Gastroesophageal sphincter (tissue), 4 donors: ENCODE data around the gene ATP12A. TPM values are rescaled to one million over a fixed set of nuclear protein-coding genes. Genes with fewer than 3 reads are reported as not detected.

Source experiments
- ATAC-seq: fragments of 150-250 bp; one replicate; pipeline ENCODE4 v1.9.1; 2016; ENCODE audit warnings: mild to moderate bottlenecking, moderate library complexity
- H3K27ac ChIP-seq, 4 donors: fragments of 200-600 bp; sonication (generic) in 3 of 4; 1 replicate in 3 of 4; 2 replicates in 1 of 4; pipeline ENCODE4 v1.5.1; 2016 to 2019
- H3K27me3 ChIP-seq: fragments of 200-600 bp; sonication (generic); one replicate; pipeline ENCODE4 v1.5.1; 2019
- H3K36me3 ChIP-seq, 2 donors: fragments of 200-600 bp; sonication (generic); one replicate each; pipeline ENCODE4 v1.5.1; 2019; ENCODE audit warnings: control low read depth in 1 of 2
- H3K4me1 ChIP-seq, 3 donors: fragments of 200-600 bp; sonication (generic); 1 replicate in 2 of 3; 2 replicates in 1 of 3; pipeline ENCODE4 v1.5.1; 2016 to 2019; ENCODE audit warnings: control low read depth in 2 of 3
- H3K4me3 ChIP-seq, 2 donors: fragments of 200-600 bp; sonication (generic); one replicate each; pipeline ENCODE4 v1.5.1; 2019; ENCODE audit warnings: mild to moderate bottlenecking in 1 of 2, moderate library complexity in 1 of 2
- H3K9me3 ChIP-seq, 3 donors: fragments of 200-600 bp; sonication (generic); one replicate each; pipeline ENCODE4 v1.5.1; 2017 to 2019; ENCODE audit warnings: control low read depth in 2 of 3
- EP300 ChIP-seq: sonication (generic); formaldehyde crosslinking; IDR thresholded peaks from one replicate; pipeline ENCODE4 v1.6.1; 2017; ENCODE audit warnings: antibody characterized with exemption, mild to moderate bottlenecking
- POLR2A ChIP-seq, 2 donors: fragments of 450-650 bp; IDR thresholded peaks; one replicate each; pipeline ENCODE4 v1.6.1; 2017; ENCODE audit warnings: antibody characterized with exemption in 2 of 2, mild to moderate bottlenecking in 2 of 2, moderate library complexity in 1 of 2
- POLR2AphosphoS5 ChIP-seq: sonication (generic); formaldehyde crosslinking; IDR thresholded peaks from one replicate; pipeline ENCODE4 v1.6.1; 2017; ENCODE audit warnings: antibody characterized with exemption
- WGBS, 2 donors: methylation state at CpG; one replicate each; pipeline ENCODE4 v1.1.5; 2018; ENCODE audit warnings: low coverage in 1 of 2; 5-methylcytosine and 5-hydroxymethylcytosine counted together
- small RNA-seq, 4 donors: library from RNA; depleted of rRNA; stranded (forward); fragments of <200 nt; gene quantifications; one replicate each; pipeline ENCODE3, GENCODE V24; 2016
- total RNA-seq, 4 donors: library from RNA; depleted of rRNA; stranded (reverse); fragments of >200 nt; gene quantifications; one replicate each; pipeline ENCODE4 v1.1.0, GENCODE V29; 2016
- TF ChIP-seq, protein P1 (sequence below), 4 experiments: fragments of 200-600 bp in 2 of 4; fragments of 450-650 bp in 2 of 4; sonication (generic) in 1 of 4; IDR thresholded peaks; one replicate each; pipeline ENCODE4 v1.5.1; 2017 to 2019; ENCODE audit warnings: antibody characterized with exemption in 4 of 4, mild to moderate bottlenecking in 2 of 4, moderate library complexity in 2 of 4

ATP12A gene
- total RNA-seq, 4 donors from 2014 or later, result 0.22 TPM; not detected in 3

DNA sequence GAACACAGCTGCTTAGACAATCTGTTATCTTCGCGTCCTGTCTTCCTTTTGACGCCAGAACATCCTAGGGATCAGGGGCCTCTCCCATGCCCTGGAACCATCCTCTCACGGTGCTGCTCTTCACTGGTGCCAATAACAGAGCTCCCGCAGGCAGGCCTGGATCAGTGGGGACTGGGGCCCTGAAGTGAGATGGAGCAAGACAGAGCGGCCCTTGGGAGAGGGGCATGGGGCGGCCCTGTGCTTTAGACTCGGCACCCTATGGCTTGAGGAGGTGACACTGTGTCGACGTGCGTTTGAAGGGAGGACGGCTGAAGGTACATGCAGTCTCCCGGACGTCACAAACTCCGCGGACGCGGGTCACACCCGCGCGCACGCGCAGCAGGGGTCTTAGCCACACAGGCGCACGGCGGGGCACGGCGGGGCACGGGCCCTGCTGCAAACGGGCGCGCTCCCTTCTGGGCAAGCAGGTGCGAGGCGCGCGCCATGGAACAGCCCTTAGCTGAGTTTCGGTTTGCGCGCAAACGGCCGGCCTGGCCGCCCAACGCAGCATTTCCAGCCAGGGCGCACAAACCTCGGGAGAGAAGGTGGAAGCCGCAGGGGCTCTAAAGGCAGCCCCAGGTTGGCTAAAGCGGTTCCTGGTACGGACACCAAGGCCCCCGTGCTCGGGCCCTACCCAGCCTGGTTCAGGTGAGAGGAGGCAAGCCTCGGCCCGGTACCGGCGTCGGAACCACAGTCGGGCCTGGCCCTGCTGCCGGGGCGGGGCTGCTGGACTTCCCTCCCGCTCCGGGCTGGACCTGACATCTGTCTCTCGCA lies 67.2 kb downstream of the ATP12A start:
- H3K27ac ChIP-seq, result no peak overlapping the region
- no peak for ATAC-seq
- no peaks in the 10 kb centered on the region for H3K9me3 ChIP-seq
- peaks cover 68% of the 10 kb centered on the region for H3K27me3 ChIP-seq
- H3K4me3 ChIP-seq, result peak overlapping the region in 1 of 2 donors; percentile 34
- H3K4me1 ChIP-seq, result peaks cover 0 to 24% (median 8%) of the 10 kb centered on the region in 3 donors
- no peak for TF ChIP-seq POLR2AphosphoS5
- TF ChIP-seq EP300, result no peak
- no peaks in the 10 kb centered on the region for H3K36me3 ChIP-seq
- WGBS, 2 donors, result no CpG with 5 or more reads among the region's 61 CpGs

DNA sequence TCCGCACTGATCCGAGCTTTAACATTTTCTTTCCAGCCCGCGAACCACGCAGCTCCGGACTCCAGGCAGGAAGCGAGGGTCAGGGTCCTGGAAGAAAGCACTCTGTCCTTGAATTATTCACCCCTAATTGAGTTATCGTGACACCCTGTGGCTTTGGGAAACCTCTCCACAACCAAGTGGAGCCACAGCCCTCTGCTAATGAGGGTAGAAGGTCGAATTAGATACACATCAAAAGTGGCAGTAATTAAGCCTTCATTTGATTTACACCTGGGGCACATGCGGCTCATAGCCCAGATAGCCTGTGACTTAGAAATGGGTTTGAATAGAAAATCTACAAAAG lies 67.8 kb downstream of the ATP12A start:
- Histone ChIP-seq H3K4me1 (peaks cover 0 to 24% (median 8%) of the 10 kb centered on the region in 3 donors), H3K36me3 (no peaks in the 10 kb centered on the region), H3K27ac (no peak overlapping the region), H3K27me3 (peaks cover 67% of the 10 kb centered on the region), H3K9me3 (no peaks in the 10 kb centered on the region), H3K4me3 (peak overlapping the region in 1 of 2 donors; percentile 34)
- TF ChIP-seq, protein P1, sequence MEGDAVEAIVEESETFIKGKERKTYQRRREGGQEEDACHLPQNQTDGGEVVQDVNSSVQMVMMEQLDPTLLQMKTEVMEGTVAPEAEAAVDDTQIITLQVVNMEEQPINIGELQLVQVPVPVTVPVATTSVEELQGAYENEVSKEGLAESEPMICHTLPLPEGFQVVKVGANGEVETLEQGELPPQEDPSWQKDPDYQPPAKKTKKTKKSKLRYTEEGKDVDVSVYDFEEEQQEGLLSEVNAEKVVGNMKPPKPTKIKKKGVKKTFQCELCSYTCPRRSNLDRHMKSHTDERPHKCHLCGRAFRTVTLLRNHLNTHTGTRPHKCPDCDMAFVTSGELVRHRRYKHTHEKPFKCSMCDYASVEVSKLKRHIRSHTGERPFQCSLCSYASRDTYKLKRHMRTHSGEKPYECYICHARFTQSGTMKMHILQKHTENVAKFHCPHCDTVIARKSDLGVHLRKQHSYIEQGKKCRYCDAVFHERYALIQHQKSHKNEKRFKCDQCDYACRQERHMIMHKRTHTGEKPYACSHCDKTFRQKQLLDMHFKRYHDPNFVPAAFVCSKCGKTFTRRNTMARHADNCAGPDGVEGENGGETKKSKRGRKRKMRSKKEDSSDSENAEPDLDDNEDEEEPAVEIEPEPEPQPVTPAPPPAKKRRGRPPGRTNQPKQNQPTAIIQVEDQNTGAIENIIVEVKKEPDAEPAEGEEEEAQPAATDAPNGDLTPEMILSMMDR (IDR thresholded peaks at IDR 0.05), result no peak
- TF ChIP-seq POLR2AphosphoS5 (no peak), POLR2A (IDR thresholded peaks at IDR 0.05) (no peak), EP300 (no peak)
- 3 to 14% methylated on average over 3 to 5 of the region's 10 CpGs for WGBS, 2 donors
- ATAC-seq, result no peak

DNA sequence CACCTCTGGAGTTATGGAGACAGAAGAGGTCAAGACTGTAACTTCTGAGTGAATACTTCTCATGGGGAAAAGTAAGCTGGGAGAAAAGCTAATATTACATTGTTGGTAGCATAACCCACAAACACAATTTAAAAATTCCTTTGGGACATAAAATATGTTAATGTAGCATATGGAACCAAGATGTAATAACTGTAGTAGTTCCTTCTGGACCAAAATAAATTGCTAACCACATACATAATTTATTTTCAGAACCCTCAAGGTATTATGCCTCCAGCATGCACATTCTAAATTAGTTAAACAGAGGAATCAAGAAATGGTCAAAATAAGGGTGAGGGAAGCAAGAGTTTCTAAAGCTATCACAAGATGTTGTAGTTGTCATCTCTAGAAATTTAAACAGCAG lies 79.0 kb downstream of the ATP12A start:
- H3K4me1 ChIP-seq, result no peaks in the 10 kb centered on the region
- no peak for TF ChIP-seq POLR2AphosphoS5
- no peak for TF ChIP-seq EP300
- TF ChIP-seq, protein P1 (IDR thresholded peaks at IDR 0.05), result no peak
- TF ChIP-seq POLR2A (IDR thresholded peaks at IDR 0.05), result no peak
- peaks cover 7% of the 10 kb centered on the region for H3K27me3 ChIP-seq
- H3K27ac ChIP-seq, result no peak overlapping the region
- no peak overlapping the region for H3K4me3 ChIP-seq
- no peaks in the 10 kb centered on the region for H3K36me3 ChIP-seq
- H3K9me3 ChIP-seq, result peaks cover 0 to 3% (median 0%) of the 10 kb centered on the region in 3 donors
- no peak for ATAC-seq

Small RNA genes within 50 kb of the gene (small RNA-seq; reads per million reads assigned to genes)
- gene RNY1P7, result 0 reads per million in 4 donors

Other genes starting within 250 kb of the ATP12A start
- gene PARP4, start 167.6 kb upstream of the ATP12A start, total RNA-seq, result 10 to 100 TPM; 35.0 to 46.9 (median 42.0) TPM
- gene RNF17, start 83.8 kb downstream of the ATP12A start, total RNA-seq, result under 1 TPM in 1 of 4 donors, not detected in 3; 0.42 TPM